Activated naive CD4-positive, alpha-beta T cell treated with anti-CD3 and anti-CD28 coated beads for 36 hours (primary cell): ENCODE results near the gene CLEC10A. TPM values are rescaled to one million over a fixed set of nuclear protein-coding genes. Genes with fewer than 3 reads are reported as not detected.

ENCODE experiments used
- CTCF ChIA-PET: fragments of 350-600 bp; sonication (Branson Sonifier 250); formaldehyde crosslinking; loops from one replicate; lab custom pipeline; 2021; ENCODE audit warnings: antibody characterized with exemption; lab: Charles Lee
- DNase-seq: peaks from one replicate; pipeline ENCODE4 v3.0.0-alpha.2; 2020
- H3K27ac Mint-ChIP-seq: one replicate; pipeline ENCODE4 v1.8.0; 2021; ENCODE audit warnings: mild to moderate bottlenecking, mixed read lengths
- H3K27me3 Mint-ChIP-seq: one replicate; pipeline ENCODE4 v1.8.0; 2021; ENCODE audit warnings: low read depth, mixed read lengths
- H3K36me3 Mint-ChIP-seq: one replicate; pipeline ENCODE4 v1.8.0; 2021; ENCODE audit warnings: low read depth, mixed read lengths
- H3K4me1 Mint-ChIP-seq: one replicate; pipeline ENCODE4 v1.8.0; 2021; ENCODE audit warnings: low read depth, mixed read lengths
- H3K4me3 Mint-ChIP-seq: one replicate; pipeline ENCODE4 v1.8.0; 2021; ENCODE audit warnings: mild to moderate bottlenecking, moderate library complexity, mixed read lengths
- H3K9me3 Mint-ChIP-seq: one replicate; pipeline ENCODE4 v1.8.0; 2021; ENCODE audit warnings: mixed read lengths
- intact Hi-C: fragments of 100-400 bp; cut with micrococcal nuclease; formaldehyde crosslinking; loops from one replicate; pipeline ENCODE4 v1.15.1; 2023
- total RNA-seq, 2 experiments: library from RNA; stranded (reverse); gene quantifications; one replicate each; pipeline ENCODE4 v1.2.3, GENCODE V29; 2021

The CLEC10A gene
- total RNA-seq, 2 experiments from 2014 or later, result not detected

GRCh38 chr17:7114241-7114874 lies 34.3 kb upstream of the CLEC10A start, which contains the start of gene ASGR2:
ASGR2 (minus strand) TSS chr17:7114822; CDS start chr17:7114240, 582 bp downstream.
- DNase-seq, result no peak
- CTCF ChIA-PET, result no interaction called here
- Mint-ChIP-seq H3K4me1 (peaks cover 6% of the 10 kb centered on the region), H3K27ac (no peak within 1 kb of the TSS), H3K27me3 (no peaks in the 10 kb centered on the region), H3K36me3 (no peaks in the 10 kb centered on the region), H3K9me3 (no peaks in the 10 kb centered on the region), H3K4me3 (no peak within 1 kb of the TSS)
- intact Hi-C loops, result no loop called here

GRCh38 chr17:7113273-7114071 lies 33.4 kb upstream of the CLEC10A start:
- DNase-seq, result no peak
- CTCF ChIA-PET, result interaction anchor here (1.5 kb wide), 1 partner anchor 62 kb away, joined by 6 read pairs; no protein-coding TSS in a partner anchor
- intact Hi-C loops, result no loop called here

GRCh38 chr17:7112510-7113108 lies 32.6 kb upstream of the CLEC10A start:
- intact Hi-C loops, result no loop called here
- no peaks in the 10 kb centered on the region for H3K27me3 Mint-ChIP-seq
- peaks cover 6% of the 10 kb centered on the region for H3K4me1 Mint-ChIP-seq
- CTCF ChIA-PET, result interaction anchor here (1.5 kb wide), 1 partner anchor 61 kb away, joined by 6 read pairs; no protein-coding TSS in a partner anchor
- H3K27ac Mint-ChIP-seq, result no peak overlapping the region
- H3K4me3 Mint-ChIP-seq, result no peak overlapping the region
- DNase-seq, result no peak
- no peaks in the 10 kb centered on the region for H3K36me3 Mint-ChIP-seq
- H3K9me3 Mint-ChIP-seq, result no peaks in the 10 kb centered on the region

More at GRCh38 chr17:7113273-7114071, 33.4 kb upstream of the CLEC10A start:
- no peaks in the 10 kb centered on the region for H3K27me3 Mint-ChIP-seq
- H3K27ac Mint-ChIP-seq, result no peak overlapping the region
- H3K4me1 Mint-ChIP-seq, result peaks cover 6% of the 10 kb centered on the region
- no peaks in the 10 kb centered on the region for H3K9me3 Mint-ChIP-seq
- H3K4me3 Mint-ChIP-seq, result no peak overlapping the region
- no peaks in the 10 kb centered on the region for H3K36me3 Mint-ChIP-seq

GRCh38 chr17:7111784-7112509 lies 31.9 kb upstream of the CLEC10A start:
- Mint-ChIP-seq H3K27ac (no peak overlapping the region), H3K27me3 (no peaks in the 10 kb centered on the region), H3K36me3 (no peaks in the 10 kb centered on the region), H3K4me3 (no peak overlapping the region), H3K9me3 (no peaks in the 10 kb centered on the region), H3K4me1 (peaks cover 6% of the 10 kb centered on the region)
- DNase-seq, result no peak
- CTCF ChIA-PET, result interaction anchor here (0.7 to 1.5 kb wide), 2 partner anchors 48 to 60 kb away, joined by 3 to 6 read pairs; no protein-coding TSS in a partner anchor
- intact Hi-C loops, result no loop called here

- no peaks in the 10 kb centered on the region for H3K36me3 Mint-ChIP-seq
- H3K4me1 Mint-ChIP-seq, result peaks cover 6% of the 10 kb centered on the region
- intact Hi-C loops, result no loop called here
- DNase-seq, result no peak
- H3K27me3 Mint-ChIP-seq, result no peaks in the 10 kb centered on the region
- H3K27ac Mint-ChIP-seq, result no peak overlapping the region
- CTCF ChIA-PET, result interaction anchor here (0.7 to 2.1 kb wide), 2 partner anchors 15 to 22 kb away, joined by 3 to 8 read pairs; no protein-coding TSS in a partner anchor
- H3K9me3 Mint-ChIP-seq, result no peaks in the 10 kb centered on the region
- no peak overlapping the region for H3K4me3 Mint-ChIP-seq
These were observed 30.7 kb upstream of the CLEC10A start for GRCh38 chr17:7110617-7111306.

- Mint-ChIP-seq H3K9me3 (no peaks in the 10 kb centered on the region), H3K27me3 (no peaks in the 10 kb centered on the region), H3K4me3 (no peak overlapping the region), H3K36me3 (no peaks in the 10 kb centered on the region), H3K4me1 (peaks cover 6% of the 10 kb centered on the region), H3K27ac (no peak overlapping the region)
- DNase-seq, result no peak
- intact Hi-C loops, result no loop called here
- CTCF ChIA-PET, result interaction anchor here (0.6 to 2.1 kb wide), 4 partner anchors 11 to 121 kb away, joined by 3 to 8 read pairs (median 4); no protein-coding TSS in a partner anchor
These were observed 29.6 kb upstream of the CLEC10A start for GRCh38 chr17:7109461-7110322.

- no peak overlapping the region for H3K4me3 Mint-ChIP-seq
- H3K27ac Mint-ChIP-seq, result no peak overlapping the region
- H3K4me1 Mint-ChIP-seq, result peaks cover 6% of the 10 kb centered on the region
- CTCF ChIA-PET, result interaction anchor here (0.6 to 1.4 kb wide), 2 partner anchors 11 to 23 kb away, joined by 3 read pairs; no protein-coding TSS in a partner anchor
- intact Hi-C loops, result no loop called here
- H3K27me3 Mint-ChIP-seq, result no peaks in the 10 kb centered on the region
- H3K36me3 Mint-ChIP-seq, result no peaks in the 10 kb centered on the region
- no peak for DNase-seq
- no peaks in the 10 kb centered on the region for H3K9me3 Mint-ChIP-seq
These were observed 28.9 kb upstream of the CLEC10A start for GRCh38 chr17:7108981-7109380.

GRCh38 chr17:7108560-7108925 lies 28.5 kb upstream of the CLEC10A start:
- H3K9me3 Mint-ChIP-seq, result no peaks in the 10 kb centered on the region

GRCh38 chr17:7107795-7108559 lies 27.9 kb upstream of the CLEC10A start:
- peaks cover 6% of the 10 kb centered on the region for H3K4me1 Mint-ChIP-seq
- intact Hi-C loops, result no loop called here

More at GRCh38 chr17:7108560-7108925, 28.5 kb upstream of the CLEC10A start:
- Mint-ChIP-seq H3K4me1 (peaks cover 6% of the 10 kb centered on the region), H3K27ac (no peak overlapping the region), H3K4me3 (no peak overlapping the region), H3K36me3 (no peaks in the 10 kb centered on the region), H3K27me3 (no peaks in the 10 kb centered on the region)
- intact Hi-C loops, result no loop called here
- CTCF ChIA-PET, result interaction anchor here (0.6 to 1.4 kb wide), 2 partner anchors 10 to 24 kb away, joined by 3 read pairs; no protein-coding TSS in a partner anchor
- DNase-seq, result no peak

GRCh38 chr17:7107012-7107754 lies 27.1 kb upstream of the CLEC10A start:
- CTCF ChIA-PET, result no interaction called here
- H3K9me3 Mint-ChIP-seq, result no peaks in the 10 kb centered on the region

More at GRCh38 chr17:7107795-7108559, 27.9 kb upstream of the CLEC10A start:
- CTCF ChIA-PET, result no interaction called here
- no peaks in the 10 kb centered on the region for H3K36me3 Mint-ChIP-seq
- no peaks in the 10 kb centered on the region for H3K27me3 Mint-ChIP-seq
- no peaks in the 10 kb centered on the region for H3K9me3 Mint-ChIP-seq
- no peak for DNase-seq
- no peak overlapping the region for H3K4me3 Mint-ChIP-seq
- H3K27ac Mint-ChIP-seq, result no peak overlapping the region

More at GRCh38 chr17:7107012-7107754, 27.1 kb upstream of the CLEC10A start:
- no peaks in the 10 kb centered on the region for H3K36me3 Mint-ChIP-seq
- H3K4me1 Mint-ChIP-seq, result peaks cover 6% of the 10 kb centered on the region
- DNase-seq, result no peak
- H3K27me3 Mint-ChIP-seq, result no peaks in the 10 kb centered on the region
- intact Hi-C loops, result no loop called here
- H3K27ac Mint-ChIP-seq, result no peak overlapping the region
- H3K4me3 Mint-ChIP-seq, result no peak overlapping the region
